ENCODE measurements around the gene TMCO4.
A peak's percentile ranks its signal among the peaks of the same experiment; 100 is the strongest.

Gene TMCO4

DNA sequence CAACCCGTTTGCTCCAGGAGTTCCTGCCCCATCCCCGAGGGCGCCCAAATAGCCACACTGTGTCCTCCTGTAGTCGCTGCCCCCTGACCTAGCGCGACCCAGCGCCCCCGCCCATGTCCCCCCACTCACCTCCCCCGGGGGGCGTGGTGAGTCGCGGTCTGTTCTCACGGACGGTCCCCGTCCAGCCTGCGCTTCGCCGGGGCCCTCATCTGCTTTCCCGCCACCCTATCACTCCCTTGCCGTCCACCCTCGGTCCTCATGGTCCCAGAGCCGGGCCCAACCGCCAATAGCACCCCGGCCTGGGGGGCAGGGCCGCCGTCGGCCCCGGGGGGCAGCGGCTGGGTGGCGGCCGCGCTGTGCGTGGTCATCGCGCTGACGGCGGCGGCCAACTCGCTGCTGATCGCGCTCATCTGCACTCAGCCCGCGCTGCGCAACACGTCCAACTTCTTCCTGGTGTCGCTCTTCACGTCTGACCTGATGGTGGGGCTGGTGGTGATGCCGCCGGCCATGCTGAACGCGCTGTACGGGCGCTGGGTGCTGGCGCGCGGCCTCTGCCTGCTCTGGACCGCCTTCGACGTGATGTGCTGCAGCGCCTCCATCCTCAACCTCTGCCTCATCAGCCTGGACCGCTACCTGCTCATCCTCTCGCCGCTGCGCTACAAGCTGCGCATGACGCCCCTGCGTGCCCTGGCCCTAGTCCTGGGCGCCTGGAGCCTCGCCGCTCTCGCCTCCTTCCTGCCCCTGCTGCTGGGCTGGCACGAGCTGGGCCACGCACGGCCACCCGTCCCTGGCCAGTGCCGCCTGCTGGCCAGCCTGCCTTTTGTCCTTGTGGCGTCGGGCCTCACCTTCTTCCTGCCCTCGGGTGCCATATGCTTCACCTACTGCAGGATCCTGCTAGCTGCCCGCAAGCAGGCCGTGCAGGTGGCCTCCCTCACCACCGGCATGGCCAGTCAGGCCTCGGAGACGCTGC is 133.9 kb downstream of the TMCO4 start:
- DNase-seq = no peak
- intact Hi-C loops (cut with DNase I) = no loop called here

DNA sequence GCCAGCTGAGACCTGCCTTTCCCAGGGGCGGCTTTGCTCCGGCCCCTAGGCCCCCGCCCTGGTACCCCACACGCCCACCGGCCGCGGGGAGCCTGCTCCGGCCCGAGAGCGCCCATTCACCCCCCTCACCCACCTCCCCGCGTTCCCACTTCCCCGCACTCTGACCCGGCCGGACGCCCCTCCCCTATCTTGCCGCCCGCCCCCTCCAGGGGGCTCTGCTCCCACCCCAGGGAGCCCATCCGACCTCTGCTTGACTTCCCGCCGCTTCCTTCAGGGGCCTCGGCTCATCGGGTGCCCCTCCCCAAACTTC is 134.6 kb downstream of the TMCO4 start:
- no peak for DNase-seq
- intact Hi-C loops (cut with DNase I) = no loop called here

DNA sequence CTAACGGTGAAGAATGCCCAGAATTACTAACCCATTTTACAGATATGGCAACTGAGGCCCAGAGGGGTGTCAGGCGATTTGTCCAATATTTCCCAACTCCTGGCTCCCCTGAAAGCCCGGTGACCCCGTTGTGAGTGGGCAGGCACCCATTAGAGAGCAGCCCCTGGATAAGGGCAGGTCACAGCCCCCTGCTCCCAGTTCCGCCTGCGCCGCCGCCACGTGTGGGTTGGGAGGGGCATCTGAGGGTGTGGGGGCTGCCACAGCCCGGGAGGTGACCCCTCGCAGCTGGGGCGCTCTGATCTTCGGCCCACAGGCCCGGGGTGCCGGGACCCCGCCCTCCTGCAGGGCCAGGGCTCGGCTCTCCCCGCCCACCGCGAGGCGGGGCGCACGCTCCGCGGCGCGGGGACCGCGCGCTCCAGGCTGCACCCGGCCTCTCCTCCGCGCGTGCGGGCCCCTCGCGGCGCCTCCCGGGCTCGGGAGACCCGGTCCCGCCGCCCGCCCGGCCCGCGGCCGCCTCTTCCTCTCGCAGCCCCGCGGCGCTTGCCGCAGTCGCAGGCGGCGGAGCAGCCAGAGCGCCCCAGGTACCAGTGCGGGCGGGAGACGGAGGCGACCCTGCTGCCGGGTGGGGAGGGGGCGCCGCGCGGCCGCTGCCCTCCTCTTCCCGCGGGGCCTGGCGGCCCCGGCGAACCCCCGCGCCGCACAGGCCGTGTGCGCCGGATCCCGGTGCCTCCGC is 135.1 kb downstream of the TMCO4 start, which contains the start of gene HTR6:
HTR6 (plus strand) TSS at position 423 of the 733 bp plus-strand sequence. CDS start 879 bp downstream, outside the sequence.
- intact Hi-C loops (cut with DNase I) = no loop called here
- peak in 1 of 10 donors; percentile 78 for DNase-seq

DNA sequence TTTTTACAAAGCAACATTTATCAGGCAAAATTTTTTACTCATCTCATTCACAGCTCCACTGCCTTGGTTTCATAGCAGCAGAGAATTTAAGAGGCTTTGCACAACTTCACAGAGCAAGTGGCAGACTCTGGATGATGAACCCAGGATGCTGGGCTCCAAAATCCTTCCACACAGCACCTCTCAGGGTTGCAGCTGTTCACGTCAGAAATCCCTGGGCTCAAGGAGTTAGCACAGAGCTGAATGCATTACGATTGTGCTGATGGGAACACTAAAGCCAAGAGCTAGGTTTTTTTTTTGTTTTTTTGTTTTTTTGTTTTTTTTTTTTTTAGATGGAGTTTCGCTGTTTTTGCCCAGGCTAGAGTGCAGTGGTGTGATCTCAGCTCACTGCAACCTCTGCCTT is 137.4 kb downstream of the TMCO4 start:
- intact Hi-C loops (cut with DNase I) = no loop called here
- DNase-seq = no peak

DNA sequence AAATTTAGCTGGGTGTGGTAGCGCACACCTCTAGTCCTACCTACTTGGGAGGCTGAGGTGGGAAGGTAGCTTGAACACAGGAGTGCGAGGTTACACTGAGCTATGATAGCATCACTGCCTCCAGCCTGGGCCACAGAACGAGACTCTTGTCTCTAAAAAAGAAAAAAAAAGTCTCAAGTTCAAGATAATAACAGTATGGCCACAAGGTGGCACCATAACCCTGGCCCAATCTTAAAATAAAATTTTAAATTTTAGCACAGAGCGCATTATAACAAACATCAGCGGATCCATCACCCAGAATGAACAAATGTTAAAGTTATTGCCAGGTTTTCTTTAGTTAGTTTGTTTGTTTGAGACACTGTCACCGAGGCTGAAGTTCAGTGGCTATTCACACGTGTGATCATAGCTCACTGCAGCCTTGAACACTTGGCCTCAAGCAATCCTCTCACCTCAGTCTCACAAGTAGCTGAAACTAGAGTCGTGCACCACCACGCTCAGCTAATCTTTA is 137.9 kb downstream of the TMCO4 start:
- no peak for DNase-seq
- intact Hi-C loops (cut with DNase I) = loop anchor here (1.0 kb wide), 1 partner anchor 43 kb away; no protein-coding TSS in a partner anchor

DNA sequence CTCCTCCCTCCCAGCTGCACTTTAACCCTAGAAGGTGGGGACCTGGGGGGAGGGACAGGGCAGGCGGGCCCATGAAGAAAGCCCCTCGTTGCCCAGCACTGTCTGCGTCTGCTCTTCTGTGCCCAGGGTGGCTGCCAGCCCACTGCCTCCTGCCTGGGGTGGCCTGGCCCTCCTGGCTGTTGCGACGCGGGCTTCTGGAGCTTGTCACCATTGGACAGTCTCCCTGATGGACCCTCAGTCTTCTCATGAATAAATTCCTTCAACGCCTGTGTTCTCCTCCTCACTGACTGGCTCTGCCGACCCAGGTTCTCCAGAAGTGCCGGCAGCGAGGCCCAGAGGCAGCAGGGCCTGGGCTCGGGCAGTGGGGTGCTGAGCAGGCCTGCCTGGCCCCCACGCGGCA is 141.5 kb downstream of the TMCO4 start:
- intact Hi-C loops (cut with DNase I) = no loop called here
- no peak for DNase-seq

DNA sequence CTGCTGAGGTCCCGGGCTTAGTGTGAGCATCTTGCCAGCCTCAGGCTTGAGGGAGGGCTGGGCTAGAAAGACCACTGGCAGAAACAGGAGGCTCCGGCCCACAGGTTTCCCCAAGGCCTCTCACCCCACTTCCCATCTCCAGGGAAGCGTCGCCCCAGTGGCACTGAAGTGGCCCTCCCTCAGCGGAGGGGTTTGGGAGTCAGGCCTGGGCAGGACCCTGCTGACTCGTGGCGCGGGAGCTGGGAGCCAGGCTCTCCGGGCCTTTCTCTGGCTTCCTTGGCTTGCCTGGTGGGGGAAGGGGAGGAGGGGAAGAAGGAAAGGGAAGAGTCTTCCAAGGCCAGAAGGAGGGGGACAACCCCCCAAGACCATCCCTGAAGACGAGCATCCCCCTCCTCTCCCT is 142.2 kb downstream of the TMCO4 start:
- intact Hi-C loops (cut with DNase I) = no loop called here
- no peak for DNase-seq

DNA sequence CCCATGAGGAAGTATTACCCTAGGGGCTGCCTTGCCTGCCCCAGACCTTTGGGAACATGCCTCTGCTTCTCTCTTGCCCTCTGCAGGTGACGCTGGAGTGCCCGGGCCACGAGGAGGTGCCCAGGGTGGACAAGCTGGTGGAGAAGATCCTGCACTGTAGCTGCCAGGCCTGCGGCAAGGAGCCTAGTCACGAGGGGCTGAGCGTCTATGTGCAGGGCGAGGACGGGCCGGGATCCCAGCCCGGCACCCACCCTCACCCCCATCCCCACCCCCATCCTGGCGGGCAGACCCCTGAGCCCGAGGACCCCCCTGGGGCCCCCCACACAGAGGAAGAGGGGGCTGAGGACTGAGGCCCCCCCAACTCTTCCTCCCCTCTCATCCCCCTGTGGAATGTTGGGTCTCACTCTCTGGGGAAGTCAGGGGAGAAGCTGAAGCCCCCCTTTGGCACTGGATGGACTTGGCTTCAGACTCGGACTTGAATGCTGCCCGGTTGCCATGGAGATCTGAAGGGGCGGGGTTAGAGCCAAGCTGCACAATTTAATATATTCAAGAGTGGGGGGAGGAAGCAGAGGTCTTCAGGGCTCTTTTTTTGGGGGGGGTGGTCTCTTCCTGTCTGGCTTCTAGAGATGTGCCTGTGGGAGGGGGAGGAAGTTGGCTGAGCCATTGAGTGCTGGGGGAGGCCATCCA is 142.8 kb downstream of the TMCO4 start:
- intact Hi-C loops (cut with DNase I) = no loop called here
- peak in 2 of 10 donors; percentile 9 to 44 for DNase-seq

DNA sequence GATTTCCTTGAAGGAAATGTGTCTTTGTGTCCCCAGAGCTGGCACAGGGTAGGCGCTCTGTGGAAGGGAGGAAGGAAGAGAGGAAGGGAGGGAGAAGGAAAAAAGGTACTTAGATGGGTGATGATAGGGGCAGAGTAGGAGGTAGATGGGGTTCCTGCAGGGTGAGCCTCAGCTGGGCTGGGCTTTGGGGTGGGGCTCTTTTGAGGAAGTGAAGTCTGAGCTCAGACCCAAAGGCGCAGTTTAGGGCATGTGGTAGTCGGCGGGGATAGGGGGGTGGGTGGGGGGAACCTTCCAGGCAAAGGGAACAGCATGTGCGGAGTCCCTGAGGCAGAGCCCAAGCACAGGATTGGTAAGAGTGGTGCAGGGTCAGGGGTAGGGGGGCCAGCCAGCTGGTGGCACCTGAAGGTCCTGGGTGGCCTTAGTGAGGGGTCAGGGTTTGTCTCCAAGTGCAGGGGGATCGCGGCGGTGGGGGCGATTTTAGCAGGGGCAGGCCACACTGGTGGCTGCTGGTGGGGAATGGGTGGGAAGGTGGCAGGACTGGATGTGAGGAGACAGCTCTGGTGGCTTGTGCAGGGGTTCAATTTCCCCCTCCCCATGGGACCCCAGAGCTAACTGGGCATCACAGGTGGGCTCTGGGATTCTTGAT is 143.5 kb downstream of the TMCO4 start:
- intact Hi-C loops (cut with DNase I) = no loop called here

DNA sequence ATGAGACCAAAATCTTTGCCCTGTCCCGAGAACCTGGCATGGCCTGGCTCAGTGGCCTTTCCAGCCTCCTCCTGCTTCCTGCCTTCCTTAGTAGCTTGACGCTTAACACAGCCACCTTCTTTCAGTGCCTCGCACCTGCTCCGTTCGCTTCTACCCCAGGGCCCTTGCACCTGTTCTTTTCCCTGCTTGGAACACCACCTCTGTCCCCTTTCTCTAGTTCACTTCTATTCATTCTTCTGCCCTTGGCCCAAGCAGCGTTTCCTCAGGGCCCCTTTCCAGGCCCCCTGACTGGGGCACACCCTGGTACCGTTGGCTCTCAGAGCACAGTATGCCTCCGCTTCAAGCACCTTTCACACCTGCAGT is 144.0 kb downstream of the TMCO4 start:
- intact Hi-C loops (cut with DNase I) = no loop called here
- peak in 2 of 10 donors; percentile 31 to 51 for DNase-seq

More for the DNA sequence above, 143.5 kb downstream of the TMCO4 start:
- peak in 2 of 10 donors; percentile 34 to 63 for DNase-seq

DNA sequence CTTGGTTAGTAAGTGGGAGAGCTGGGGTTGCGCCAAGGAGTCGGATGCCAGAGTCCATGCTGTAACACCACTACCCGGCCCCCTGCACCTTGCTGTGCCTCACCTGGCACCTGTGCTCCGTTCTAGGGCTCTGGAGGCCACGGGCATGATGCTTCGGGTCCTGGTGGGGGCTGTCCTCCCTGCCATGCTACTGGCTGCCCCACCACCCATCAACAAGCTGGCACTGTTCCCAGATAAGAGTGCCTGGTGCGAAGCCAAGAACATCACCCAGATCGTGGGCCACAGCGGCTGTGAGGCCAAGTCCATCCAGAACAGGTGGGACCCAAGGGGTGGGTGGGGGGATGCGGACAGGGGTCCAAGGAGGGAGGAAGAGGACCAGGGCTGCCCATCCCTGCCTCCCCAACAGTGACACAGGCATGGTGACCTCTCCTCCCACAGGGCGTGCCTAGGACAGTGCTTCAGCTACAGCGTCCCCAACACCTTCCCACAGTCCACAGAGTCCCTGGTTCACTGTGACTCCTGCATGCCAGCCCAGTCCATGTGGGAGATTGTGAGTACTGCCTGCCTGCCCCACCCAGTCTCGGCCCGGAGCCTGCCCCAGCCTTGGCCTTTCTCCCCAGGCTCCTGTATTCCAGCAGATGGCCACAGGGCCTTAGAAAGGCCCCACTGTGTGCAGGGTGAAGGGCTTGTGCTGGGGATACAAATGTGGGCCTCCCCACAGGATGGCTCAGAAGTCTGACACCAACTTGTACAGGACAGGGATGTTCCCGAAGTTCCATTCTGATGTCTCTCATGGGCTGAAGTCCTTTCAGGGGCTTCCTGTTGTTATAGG is 144.6 kb downstream of the TMCO4 start:
- intact Hi-C loops (cut with DNase I) = loop anchor here (5.0 kb wide), 1 partner anchor 168 kb away; the partner anchor contains the start of gene CAPZB
- DNase-seq = peak in 2 of 10 donors; percentile 78 to 85

DNA sequence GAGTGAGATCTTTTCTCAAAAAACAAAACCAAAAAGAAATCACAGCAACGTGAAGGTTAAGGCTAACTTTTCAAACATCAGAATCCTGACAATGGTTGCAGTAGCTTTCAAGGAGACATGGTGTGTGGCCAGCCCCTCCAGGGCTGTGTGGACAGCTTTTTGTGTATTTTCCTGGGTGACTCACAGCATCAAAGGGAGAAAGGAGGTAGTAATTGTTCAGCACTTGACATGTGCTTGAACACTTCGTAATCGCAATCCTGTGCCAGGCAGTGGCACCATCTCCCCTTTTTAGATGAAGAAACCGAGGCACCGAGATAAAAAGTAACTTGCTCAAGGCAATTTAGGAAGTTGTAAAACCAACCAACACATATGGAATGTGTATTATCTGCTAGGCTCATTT is 145.3 kb downstream of the TMCO4 start:
- intact Hi-C loops (cut with DNase I) = loop anchor here (5.0 kb wide), 1 partner anchor 167 kb away; the partner anchor contains the start of gene CAPZB
- DNase-seq = peak in 1 of 10 donors; percentile 23

DNA sequence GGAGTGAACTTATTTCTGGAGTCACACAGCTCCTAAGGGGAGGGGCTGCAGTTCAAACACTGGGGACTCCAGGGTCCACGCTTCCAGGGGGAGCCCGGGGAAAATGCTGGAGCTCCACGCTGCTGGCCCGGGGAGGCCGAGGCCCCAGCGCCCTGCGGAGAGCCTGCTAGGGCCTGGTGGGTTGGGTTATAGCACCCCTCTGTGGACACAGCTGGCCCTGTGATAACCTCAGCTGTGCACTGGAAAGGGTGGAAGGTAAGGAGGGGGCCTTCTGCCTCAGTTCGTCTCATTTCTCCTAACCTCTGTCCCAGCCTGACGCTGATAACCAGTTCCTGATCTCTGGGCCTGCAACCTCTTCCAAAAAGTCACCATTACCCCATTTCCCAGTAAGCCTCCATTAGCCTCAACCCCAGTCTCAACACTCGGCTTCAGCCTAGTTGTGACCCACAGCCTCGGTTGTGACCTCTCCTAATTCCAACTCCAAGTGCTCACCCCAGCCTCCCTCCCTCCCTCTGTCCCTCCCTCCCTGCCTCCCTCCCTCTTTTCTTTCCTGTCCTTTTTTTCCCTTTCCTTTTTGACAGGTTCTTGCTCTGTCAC is 148.5 kb downstream of the TMCO4 start:
- DNase-seq = peak in 7 of 10 donors; percentile 6 to 93 (median 60)
- intact Hi-C loops (cut with DNase I) = loop anchor here (2.0 to 5.0 kb wide), 2 partner anchors 164 to 306 kb away; partner anchors contain the start of gene CAPZB

DNA sequence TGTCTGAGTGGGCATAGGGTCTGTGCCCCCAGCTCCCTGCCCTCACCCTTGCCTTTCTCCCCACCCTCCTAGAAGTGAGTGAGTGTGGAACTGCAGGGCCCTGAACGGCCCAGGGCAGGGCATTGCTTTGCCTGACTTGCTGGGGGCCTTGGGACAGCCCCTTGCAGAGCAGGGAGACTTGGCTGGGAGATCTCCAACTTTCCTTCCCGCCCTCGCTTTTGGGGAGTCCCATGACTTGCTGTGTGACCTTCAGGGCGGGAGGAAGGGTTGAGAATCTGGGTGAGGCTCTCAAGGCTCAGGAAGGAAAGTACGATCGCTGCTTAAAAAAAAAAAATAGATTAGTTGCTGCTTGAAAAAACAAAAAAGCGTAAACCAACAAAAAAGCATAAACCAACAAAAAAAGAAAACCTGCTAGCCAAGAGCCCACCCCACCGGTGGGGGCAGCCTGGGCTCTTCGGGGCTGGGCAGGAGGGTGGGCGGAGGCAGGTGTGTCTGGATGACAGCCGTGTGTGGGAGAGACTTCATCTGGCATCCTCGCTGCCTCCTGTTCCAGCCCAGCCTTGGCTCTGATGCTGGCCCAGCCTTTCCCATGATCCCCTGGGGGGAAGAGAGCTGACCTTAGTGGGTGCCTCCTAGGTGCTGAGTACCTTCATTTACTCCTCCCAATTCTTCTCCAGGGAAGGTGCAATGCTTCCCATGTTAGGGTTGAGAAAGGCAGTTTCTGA is 149.1 kb downstream of the TMCO4 start:
- peak in 7 of 10 donors; percentile 47 to 92 (median 64) for DNase-seq
- intact Hi-C loops (cut with DNase I) = loop anchor here (2.0 to 5.0 kb wide), 2 partner anchors 163 to 306 kb away; partner anchors contain the start of gene CAPZB

DNA sequence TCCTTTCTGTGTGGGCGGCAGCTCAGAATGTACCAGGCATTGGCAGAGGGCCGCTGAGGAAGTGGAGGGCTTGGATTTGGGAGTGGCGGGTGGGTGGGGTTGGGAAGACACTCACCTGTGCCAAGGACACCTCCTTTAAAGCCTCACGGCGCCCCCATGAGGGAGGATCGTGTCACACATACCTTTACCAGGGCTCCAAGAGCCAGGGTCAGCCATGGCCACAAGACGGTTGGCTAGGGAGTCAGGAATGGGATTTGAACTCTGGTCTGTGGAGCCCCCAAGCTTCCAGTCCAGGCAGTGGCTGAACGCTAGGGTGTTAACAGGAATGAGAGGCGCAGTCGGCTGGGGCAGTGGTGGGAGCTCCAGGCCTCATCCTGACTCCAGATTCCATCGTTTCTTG is 151.0 kb downstream of the TMCO4 start:
- intact Hi-C loops (cut with DNase I) = loop anchor here (10.0 kb wide), 1 partner anchor 54 kb away; a partner anchor contains a TSS
- peak in 1 of 10 donors; percentile 58 for DNase-seq

DNA sequence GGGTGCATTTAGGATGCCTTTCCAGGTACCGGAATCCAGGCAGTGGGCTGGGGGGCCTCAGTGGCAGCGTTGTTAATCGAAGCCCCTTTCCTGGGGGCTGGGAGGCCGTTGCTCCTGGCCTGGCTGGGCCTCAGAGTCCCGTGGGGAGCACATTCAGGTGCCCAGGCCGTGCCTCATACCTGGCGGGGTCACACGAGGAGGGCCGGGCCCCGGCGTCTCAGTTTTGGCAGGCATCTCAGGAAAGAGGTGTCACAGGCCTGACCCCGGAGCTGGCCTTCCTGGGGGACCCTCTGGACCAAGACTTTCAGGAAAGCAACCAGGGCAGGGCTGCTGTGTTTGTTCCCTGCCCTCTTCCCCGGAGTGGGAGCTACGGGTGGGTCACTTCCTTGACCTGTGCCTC is 151.5 kb downstream of the TMCO4 start:
- peak in 1 of 10 donors; percentile 67 for DNase-seq
- intact Hi-C loops (cut with DNase I) = loop anchor here (10.0 kb wide), 1 partner anchor 53 kb away; a partner anchor contains a TSS

DNA sequence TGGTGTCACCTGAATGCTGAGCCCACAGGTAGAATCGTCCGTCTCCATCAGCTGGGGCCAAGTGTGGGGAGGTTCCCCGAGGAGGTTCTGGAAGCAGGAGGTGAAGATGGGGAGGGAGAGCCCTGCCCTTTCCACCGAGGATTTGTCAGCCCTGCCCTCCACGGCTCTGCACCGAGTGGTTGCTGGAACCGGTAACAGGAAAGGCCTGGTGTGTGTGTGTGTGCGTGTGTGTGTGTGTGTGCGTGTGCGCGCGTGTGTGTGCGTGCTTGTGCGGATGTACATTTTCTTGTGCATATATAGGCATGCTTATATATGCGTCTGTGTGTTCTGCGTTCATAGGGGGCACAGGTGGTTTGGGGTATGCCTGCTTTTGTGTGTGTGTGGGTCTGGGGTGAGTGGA is 152.1 kb downstream of the TMCO4 start:
- intact Hi-C loops (cut with DNase I) = loop anchor here (10.0 kb wide), 1 partner anchor 53 kb away; a partner anchor contains a TSS
- peak in 1 of 10 donors; percentile 61 for DNase-seq

All from posterior cingulate gyrus (tissue), 11 donors.